Measurements from ENCODE around the gene NXPH2.

DNA sequence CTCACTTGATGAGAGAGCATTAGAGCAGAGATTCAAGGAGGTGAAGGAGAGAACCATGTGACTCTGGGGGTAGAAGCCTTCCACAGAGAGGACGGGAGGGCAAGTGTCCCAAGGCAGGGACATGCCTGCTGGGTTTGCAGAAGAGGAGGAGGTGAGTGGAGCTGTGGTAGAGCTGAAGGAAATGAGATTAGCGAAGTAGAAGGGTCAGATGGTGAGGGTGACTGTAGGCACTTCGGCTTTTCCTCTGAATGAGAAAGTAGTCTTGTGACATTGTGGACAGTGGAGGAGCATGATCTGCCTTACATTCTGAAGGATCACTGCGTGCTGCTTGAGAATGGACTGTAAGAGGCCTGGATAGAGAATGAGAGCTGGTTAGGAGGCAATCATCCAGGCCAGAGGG, 126.0 kb downstream of the NXPH2 start:
- TF ChIP-seq, protein P1, sequence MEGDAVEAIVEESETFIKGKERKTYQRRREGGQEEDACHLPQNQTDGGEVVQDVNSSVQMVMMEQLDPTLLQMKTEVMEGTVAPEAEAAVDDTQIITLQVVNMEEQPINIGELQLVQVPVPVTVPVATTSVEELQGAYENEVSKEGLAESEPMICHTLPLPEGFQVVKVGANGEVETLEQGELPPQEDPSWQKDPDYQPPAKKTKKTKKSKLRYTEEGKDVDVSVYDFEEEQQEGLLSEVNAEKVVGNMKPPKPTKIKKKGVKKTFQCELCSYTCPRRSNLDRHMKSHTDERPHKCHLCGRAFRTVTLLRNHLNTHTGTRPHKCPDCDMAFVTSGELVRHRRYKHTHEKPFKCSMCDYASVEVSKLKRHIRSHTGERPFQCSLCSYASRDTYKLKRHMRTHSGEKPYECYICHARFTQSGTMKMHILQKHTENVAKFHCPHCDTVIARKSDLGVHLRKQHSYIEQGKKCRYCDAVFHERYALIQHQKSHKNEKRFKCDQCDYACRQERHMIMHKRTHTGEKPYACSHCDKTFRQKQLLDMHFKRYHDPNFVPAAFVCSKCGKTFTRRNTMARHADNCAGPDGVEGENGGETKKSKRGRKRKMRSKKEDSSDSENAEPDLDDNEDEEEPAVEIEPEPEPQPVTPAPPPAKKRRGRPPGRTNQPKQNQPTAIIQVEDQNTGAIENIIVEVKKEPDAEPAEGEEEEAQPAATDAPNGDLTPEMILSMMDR (IDR thresholded peaks at IDR 0.05; ENCODE audit: low read depth, low read length): no peak
- TF ChIP-seq EZH2phosphoT487 (IDR thresholded peaks at IDR 0.05; ENCODE audit: low read depth): no peak

All from OCI-LY3 (cell line).